ENCODE data around the gene PGM5. TPM values are rescaled to one million over a fixed set of nuclear protein-coding genes. Genes with fewer than 3 reads are reported as not detected.

PGM5 gene
- total RNA-seq, 1 experiment from 2014 or later, result 0.13 TPM

DNA sequence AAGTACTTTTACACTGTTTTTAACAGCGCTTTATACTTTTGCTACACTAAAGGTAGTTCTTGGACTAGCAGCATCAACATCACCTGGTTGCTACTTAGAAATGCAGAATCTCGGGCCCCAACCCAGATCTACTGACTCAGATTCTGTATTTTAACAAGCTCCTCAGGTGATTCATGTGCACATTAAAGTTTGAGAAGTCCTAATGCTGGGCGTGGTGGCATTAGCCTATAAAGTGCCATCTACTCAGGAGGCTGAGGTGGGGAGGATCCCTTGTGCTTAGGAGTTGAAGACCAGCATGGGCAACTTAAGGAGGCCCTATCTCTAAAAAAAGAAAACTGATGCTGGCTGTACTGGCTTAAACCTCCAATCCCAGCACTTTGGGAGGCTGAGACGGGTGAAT, 157.6 kb downstream of the PGM5 start (continued):
- TF ChIP-seq, protein P1, sequence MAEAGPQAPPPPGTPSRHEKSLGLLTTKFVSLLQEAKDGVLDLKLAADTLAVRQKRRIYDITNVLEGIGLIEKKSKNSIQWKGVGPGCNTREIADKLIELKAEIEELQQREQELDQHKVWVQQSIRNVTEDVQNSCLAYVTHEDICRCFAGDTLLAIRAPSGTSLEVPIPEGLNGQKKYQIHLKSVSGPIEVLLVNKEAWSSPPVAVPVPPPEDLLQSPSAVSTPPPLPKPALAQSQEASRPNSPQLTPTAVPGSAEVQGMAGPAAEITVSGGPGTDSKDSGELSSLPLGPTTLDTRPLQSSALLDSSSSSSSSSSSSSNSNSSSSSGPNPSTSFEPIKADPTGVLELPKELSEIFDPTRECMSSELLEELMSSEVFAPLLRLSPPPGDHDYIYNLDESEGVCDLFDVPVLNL (CRISPR knock-in tag; IDR thresholded peaks at IDR 0.05; ENCODE audit: borderline replicate concordance, low read depth), result no peak

DNA sequence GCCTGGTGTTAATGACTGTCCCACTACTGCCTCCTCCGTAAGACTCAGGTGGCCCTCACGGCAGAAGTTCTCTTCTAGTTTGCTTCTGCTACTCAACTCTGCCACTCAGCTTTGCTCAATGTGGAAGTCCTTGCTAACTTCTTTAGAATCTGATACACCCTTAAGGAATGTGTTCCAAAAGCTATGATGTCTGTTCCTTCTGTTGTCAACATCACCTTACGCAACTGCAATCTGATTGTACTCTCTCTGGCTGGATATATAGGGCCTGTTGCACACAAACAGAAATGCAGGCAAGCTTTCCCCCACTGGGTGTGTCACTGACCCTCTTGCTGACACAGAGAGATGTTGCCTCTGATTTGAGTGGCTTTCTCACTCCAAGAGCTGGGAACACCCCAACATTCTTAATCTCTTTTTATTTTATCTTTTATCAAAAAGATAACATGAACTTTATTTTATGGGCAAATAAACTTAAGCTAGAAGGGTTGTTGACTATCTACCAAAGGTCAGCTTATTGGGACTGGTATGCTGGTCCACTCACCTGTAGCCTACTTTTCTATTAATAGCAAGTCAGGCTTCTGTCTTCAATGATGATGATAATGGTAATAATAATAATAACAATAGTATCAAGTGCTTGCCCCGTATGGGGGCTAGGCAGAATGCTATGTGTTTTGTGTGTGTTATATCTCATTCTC, 159.1 kb downstream of the PGM5 start:
- DNase-seq (ENCODE audit: low spot score), result no peak
- Mint-ChIP-seq H3K27ac (no peak overlapping the region), H3K36me3 (peaks cover 10% of the 10 kb centered on the region), H3K9me3 (peaks cover 17% of the 10 kb centered on the region), H3K4me1 (peaks cover 11% of the 10 kb centered on the region), H3K27me3 (ENCODE audit: low read depth) (peaks cover 87% of the 10 kb centered on the region), H3K4me3 (no peak overlapping the region)
- TF ChIP-seq TP53 (CRISPR knock-in tag; IDR thresholded peaks at IDR 0.05), result no peak
- TF ChIP-seq, protein P2, sequence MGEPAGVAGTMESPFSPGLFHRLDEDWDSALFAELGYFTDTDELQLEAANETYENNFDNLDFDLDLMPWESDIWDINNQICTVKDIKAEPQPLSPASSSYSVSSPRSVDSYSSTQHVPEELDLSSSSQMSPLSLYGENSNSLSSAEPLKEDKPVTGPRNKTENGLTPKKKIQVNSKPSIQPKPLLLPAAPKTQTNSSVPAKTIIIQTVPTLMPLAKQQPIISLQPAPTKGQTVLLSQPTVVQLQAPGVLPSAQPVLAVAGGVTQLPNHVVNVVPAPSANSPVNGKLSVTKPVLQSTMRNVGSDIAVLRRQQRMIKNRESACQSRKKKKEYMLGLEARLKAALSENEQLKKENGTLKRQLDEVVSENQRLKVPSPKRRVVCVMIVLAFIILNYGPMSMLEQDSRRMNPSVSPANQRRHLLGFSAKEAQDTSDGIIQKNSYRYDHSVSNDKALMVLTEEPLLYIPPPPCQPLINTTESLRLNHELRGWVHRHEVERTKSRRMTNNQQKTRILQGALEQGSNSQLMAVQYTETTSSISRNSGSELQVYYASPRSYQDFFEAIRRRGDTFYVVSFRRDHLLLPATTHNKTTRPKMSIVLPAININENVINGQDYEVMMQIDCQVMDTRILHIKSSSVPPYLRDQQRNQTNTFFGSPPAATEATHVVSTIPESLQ (CRISPR knock-in tag; IDR thresholded peaks at IDR 0.05), result no peak
- POLR2A ChIA-PET, result no interaction called here
- no peak for ATAC-seq
- CTCF ChIA-PET, result interaction anchor here (1.2 kb wide), 1 partner anchor 44 kb away, joined by 6 read pairs; no protein-coding TSS in a partner anchor

DNA sequence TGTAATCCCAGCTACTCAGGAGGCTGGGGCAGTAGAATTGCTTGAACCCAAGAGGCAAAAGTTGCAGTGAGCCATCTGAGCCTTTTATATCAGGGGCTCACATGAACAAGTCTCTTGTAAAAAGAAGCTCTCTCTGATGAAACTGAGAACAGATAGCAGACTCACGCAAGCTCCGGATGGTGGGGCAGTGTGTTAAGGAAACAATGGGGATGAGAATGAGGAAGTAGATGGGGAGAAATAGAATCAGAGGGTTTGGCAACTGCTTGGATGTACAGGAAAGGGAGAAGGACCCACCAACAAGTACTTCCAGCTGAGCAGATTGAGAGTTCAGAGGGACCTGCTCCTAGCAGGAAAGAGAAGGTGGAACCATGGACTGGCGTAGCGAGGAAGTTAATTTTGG, 165.7 kb downstream of the PGM5 start:
- Mint-ChIP-seq H3K27me3 (ENCODE audit: low read depth) (peaks cover 67% of the 10 kb centered on the region), H3K9me3 (peaks cover 17% of the 10 kb centered on the region), H3K27ac (no peak overlapping the region), H3K4me1 (no peaks in the 10 kb centered on the region), H3K36me3 (peaks cover 10% of the 10 kb centered on the region), H3K4me3 (no peak overlapping the region)
- ATAC-seq (no peak), DNase-seq (ENCODE audit: low spot score) (no peak)
- CTCF ChIA-PET, result interaction anchor here (0.9 to 1.0 kb wide), 2 partner anchors 13 to 39 kb away, joined by 3 read pairs; no protein-coding TSS in a partner anchor
- POLR2A ChIA-PET, result no interaction called here
- TF ChIP-seq, protein P1 (CRISPR knock-in tag; IDR thresholded peaks at IDR 0.05; ENCODE audit: borderline replicate concordance, low read depth), result no peak
- no peak for TF ChIP-seq GABPB1 (CRISPR knock-in tag; IDR thresholded peaks at IDR 0.05)
- no peak for TF ChIP-seq SMAD3 (CRISPR knock-in tag; IDR thresholded peaks at IDR 0.05; ENCODE audit: borderline replicate concordance)
- no peak for TF ChIP-seq ZNF671 (CRISPR knock-in tag; IDR thresholded peaks at IDR 0.05)
- TF ChIP-seq, protein P3, sequence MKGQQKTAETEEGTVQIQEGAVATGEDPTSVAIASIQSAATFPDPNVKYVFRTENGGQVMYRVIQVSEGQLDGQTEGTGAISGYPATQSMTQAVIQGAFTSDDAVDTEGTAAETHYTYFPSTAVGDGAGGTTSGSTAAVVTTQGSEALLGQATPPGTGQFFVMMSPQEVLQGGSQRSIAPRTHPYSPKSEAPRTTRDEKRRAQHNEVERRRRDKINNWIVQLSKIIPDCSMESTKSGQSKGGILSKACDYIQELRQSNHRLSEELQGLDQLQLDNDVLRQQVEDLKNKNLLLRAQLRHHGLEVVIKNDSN (CRISPR knock-in tag; IDR thresholded peaks at IDR 0.05), result no peak
- TF ChIP-seq CBFB (CRISPR knock-in tag; IDR thresholded peaks at IDR 0.05; ENCODE audit: low read depth), result no peak
- TF ChIP-seq ZBTB21 (CRISPR knock-in tag; IDR thresholded peaks at IDR 0.05; ENCODE audit: borderline replicate concordance), result no peak
- TF ChIP-seq RORB (CRISPR knock-in tag; IDR thresholded peaks at IDR 0.05), result no peak
- no peak for TF ChIP-seq FOXJ3 (CRISPR knock-in tag; IDR thresholded peaks at IDR 0.05; ENCODE audit: borderline replicate concordance)
- TF ChIP-seq, protein P4, sequence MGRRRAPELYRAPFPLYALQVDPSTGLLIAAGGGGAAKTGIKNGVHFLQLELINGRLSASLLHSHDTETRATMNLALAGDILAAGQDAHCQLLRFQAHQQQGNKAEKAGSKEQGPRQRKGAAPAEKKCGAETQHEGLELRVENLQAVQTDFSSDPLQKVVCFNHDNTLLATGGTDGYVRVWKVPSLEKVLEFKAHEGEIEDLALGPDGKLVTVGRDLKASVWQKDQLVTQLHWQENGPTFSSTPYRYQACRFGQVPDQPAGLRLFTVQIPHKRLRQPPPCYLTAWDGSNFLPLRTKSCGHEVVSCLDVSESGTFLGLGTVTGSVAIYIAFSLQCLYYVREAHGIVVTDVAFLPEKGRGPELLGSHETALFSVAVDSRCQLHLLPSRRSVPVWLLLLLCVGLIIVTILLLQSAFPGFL (CRISPR knock-in tag; IDR thresholded peaks at IDR 0.05; ENCODE audit: borderline replicate concordance), result no peak
- TF ChIP-seq ELF4 (CRISPR knock-in tag; IDR thresholded peaks at IDR 0.05; ENCODE audit: low read depth), result no peak
- no peak for TF ChIP-seq TEAD1 (CRISPR knock-in tag; IDR thresholded peaks at IDR 0.05)
- TF ChIP-seq, protein P5, sequence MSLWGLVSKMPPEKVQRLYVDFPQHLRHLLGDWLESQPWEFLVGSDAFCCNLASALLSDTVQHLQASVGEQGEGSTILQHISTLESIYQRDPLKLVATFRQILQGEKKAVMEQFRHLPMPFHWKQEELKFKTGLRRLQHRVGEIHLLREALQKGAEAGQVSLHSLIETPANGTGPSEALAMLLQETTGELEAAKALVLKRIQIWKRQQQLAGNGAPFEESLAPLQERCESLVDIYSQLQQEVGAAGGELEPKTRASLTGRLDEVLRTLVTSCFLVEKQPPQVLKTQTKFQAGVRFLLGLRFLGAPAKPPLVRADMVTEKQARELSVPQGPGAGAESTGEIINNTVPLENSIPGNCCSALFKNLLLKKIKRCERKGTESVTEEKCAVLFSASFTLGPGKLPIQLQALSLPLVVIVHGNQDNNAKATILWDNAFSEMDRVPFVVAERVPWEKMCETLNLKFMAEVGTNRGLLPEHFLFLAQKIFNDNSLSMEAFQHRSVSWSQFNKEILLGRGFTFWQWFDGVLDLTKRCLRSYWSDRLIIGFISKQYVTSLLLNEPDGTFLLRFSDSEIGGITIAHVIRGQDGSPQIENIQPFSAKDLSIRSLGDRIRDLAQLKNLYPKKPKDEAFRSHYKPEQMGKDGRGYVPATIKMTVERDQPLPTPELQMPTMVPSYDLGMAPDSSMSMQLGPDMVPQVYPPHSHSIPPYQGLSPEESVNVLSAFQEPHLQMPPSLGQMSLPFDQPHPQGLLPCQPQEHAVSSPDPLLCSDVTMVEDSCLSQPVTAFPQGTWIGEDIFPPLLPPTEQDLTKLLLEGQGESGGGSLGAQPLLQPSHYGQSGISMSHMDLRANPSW (CRISPR knock-in tag; conservative IDR thresholded peaks at IDR 0.05; ENCODE audit: low read depth), result no peak
- TF ChIP-seq FOXK1 (CRISPR knock-in tag; IDR thresholded peaks at IDR 0.05), result no peak
- no peak for TF ChIP-seq CREM (CRISPR knock-in tag; IDR thresholded peaks at IDR 0.05)
- TF ChIP-seq, protein P6, sequence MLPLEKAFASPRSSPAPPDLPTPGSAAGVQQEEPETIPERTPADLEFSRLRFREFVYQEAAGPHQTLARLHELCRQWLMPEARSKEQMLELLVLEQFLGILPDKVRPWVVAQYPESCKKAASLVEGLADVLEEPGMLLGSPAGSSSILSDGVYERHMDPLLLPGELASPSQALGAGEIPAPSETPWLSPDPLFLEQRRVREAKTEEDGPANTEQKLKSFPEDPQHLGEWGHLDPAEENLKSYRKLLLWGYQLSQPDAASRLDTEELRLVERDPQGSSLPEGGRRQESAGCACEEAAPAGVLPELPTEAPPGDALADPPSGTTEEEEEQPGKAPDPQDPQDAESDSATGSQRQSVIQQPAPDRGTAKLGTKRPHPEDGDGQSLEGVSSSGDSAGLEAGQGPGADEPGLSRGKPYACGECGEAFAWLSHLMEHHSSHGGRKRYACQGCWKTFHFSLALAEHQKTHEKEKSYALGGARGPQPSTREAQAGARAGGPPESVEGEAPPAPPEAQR (CRISPR knock-in tag; IDR thresholded peaks at IDR 0.05), result no peak
- TF ChIP-seq NFATC4 (CRISPR knock-in tag; IDR thresholded peaks at IDR 0.05), result no peak
- no peak for TF ChIP-seq ZNF121 (CRISPR knock-in tag; IDR thresholded peaks at IDR 0.05)
